Ovary (tissue), 3 donors: ENCODE measurements around the gene MX1.

Source experiments
- CTCF ChIP-seq, 3 donors: fragments of 450-650 bp in 2 of 3; fragments of 200-600 bp in 1 of 3; IDR thresholded peaks; one replicate each; pipeline versions ENCODE4 v1.5.1 to v1.8.0; 2016 to 2022; ENCODE audit warnings: antibody characterized with exemption in 3 of 3, mild to moderate bottlenecking in 1 of 3
- POLR2A ChIP-seq: fragments of 450-650 bp; IDR thresholded peaks from one replicate; pipeline ENCODE4 v1.6.1; 2017; ENCODE audit warnings: antibody characterized with exemption, mild to moderate bottlenecking, moderate library complexity
- donor health status: DM: no; HTN: no; CAD: no.

DNA sequence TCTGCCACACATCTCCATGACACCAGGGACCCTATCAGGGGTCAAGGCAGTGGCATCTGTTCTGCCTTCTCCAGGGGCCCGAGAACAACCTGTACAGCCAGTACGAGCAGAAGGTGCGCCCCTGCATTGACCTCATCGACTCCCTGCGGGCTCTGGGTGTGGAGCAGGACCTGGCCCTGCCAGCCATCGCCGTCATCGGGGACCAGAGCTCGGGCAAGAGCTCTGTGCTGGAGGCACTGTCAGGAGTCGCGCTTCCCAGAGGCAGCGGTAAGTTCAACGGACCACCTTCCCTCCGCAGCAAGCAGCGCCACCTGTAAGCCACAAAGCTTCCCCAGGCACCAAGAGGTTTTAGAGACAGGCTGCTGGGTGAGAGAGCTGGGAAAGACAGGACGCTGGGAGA lies 48.3 kb upstream of the MX1 start:
- TF ChIP-seq CTCF (IDR thresholded peaks at IDR 0.05): no peak
- no peak for TF ChIP-seq POLR2A
